ENCODE data around the gene STK32C. TPM values are rescaled to one million over a fixed set of nuclear protein-coding genes. Genes with fewer than 3 reads are reported as not detected.

The STK32C gene
- total RNA-seq, 1 donor from 2014 or later: 13.6 TPM

DNA sequence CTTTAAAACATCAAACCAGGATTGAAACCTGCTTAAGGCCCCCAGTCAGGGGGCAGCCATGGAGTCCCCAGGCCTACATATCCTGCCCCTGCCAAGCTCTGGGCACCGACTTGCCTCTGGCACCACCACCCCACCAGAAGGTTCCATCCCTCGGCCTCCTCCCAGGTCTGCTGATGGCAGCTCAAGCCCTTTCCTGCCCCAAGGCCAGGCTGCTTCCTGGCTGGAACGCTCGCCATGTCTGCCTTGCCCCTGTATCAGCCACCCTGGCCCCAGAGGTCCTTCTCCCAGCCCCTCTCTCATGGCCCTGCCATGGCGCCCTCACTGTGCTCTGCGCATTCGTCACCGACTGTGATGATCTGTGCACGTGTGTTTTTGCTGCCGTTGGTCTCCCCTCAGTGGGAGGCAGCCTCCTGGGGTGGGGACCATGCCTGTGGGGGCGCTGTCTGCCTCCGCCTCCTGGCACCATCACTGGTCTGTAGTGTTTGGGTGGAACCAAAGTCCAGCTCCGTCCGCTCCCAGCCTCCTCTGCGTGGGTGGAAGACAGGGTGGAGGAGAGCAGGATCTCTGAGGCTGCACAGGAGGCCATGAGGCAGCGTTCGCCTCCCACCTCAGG lies 117.8 kb downstream of the STK32C start:
- DNase-seq (ENCODE audit: low read depth): no peak
- Mint-ChIP-seq H3K9me3 (ENCODE audit: unreplicated experiment) (no peaks in the 10 kb centered on the region), H3K4me1 (ENCODE audit: low read depth, unreplicated experiment) (peaks cover 3% of the 10 kb centered on the region), H3K4me3 (ENCODE audit: unreplicated experiment) (no peak overlapping the region), H3K36me3 (ENCODE audit: low read depth, unreplicated experiment) (peaks cover 29% of the 10 kb centered on the region), H3K27ac (ENCODE audit: unreplicated experiment) (no peak overlapping the region), H3K27me3 (ENCODE audit: low read depth, unreplicated experiment) (peaks cover 30% of the 10 kb centered on the region)
- TF ChIP-seq EZH2 (IDR thresholded peaks at IDR 0.05; ENCODE audit: insufficient read depth, low read length): no peak
- TF ChIP-seq, protein P1, sequence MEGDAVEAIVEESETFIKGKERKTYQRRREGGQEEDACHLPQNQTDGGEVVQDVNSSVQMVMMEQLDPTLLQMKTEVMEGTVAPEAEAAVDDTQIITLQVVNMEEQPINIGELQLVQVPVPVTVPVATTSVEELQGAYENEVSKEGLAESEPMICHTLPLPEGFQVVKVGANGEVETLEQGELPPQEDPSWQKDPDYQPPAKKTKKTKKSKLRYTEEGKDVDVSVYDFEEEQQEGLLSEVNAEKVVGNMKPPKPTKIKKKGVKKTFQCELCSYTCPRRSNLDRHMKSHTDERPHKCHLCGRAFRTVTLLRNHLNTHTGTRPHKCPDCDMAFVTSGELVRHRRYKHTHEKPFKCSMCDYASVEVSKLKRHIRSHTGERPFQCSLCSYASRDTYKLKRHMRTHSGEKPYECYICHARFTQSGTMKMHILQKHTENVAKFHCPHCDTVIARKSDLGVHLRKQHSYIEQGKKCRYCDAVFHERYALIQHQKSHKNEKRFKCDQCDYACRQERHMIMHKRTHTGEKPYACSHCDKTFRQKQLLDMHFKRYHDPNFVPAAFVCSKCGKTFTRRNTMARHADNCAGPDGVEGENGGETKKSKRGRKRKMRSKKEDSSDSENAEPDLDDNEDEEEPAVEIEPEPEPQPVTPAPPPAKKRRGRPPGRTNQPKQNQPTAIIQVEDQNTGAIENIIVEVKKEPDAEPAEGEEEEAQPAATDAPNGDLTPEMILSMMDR (IDR thresholded peaks at IDR 0.05; ENCODE audit: insufficient read depth, low read depth, low read length): no peak
- peaks cover 14% of the 10 kb centered on the region for H3K4me1 ChIP-seq (ENCODE audit: insufficient read depth, low read length)
- no peaks in the 10 kb centered on the region for H3K9me3 ChIP-seq (ENCODE audit: insufficient read depth, low read depth, low read length)
- no peak for FAIRE-seq
- peaks cover 24% of the 10 kb centered on the region for H3K79me2 ChIP-seq (ENCODE audit: insufficient read depth, low read length)
- no peak overlapping the region for H3K4me3 ChIP-seq (ENCODE audit: insufficient read depth, low read depth, low read length)
- no peaks in the 10 kb centered on the region for H3K36me3 ChIP-seq (ENCODE audit: insufficient read depth, low read length)
- peaks cover 63% of the 10 kb centered on the region for H4K20me1 ChIP-seq (ENCODE audit: insufficient read depth, low read length)
- no peak overlapping the region for H3K9ac ChIP-seq (ENCODE audit: low read length)
- peaks cover 9% of the 10 kb centered on the region for H3K27me3 ChIP-seq (ENCODE audit: insufficient read depth, low read length)
- no peak overlapping the region for H2AFZ ChIP-seq (ENCODE audit: low read depth, low read length)
- no peak overlapping the region for H3K4me2 ChIP-seq (ENCODE audit: low read length)
- H3K27ac ChIP-seq (ENCODE audit: low read depth, low read length): no peak overlapping the region

DNA sequence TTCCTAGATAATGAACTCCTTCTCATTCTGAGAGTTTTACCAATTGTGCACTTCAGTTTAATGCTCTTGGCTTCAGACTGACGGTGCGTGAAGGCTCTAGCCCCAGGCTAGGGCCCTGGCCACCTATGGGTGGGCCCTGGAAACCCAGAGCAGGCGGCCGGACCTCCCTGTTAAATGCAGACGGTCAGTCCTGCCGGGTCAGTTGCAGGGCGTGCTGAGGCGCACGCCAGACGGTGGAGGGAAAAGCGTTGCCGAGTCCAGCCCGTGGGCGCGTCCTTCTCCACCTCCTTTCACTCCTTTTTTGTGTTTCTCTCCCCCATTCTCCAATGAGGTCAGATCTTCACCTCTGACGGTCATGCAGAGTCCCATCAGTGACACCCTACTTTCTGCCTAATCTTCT lies 118.7 kb downstream of the STK32C start:
- H3K27me3 Mint-ChIP-seq (ENCODE audit: low read depth, unreplicated experiment): peaks cover 37% of the 10 kb centered on the region
- no peaks in the 10 kb centered on the region for H3K36me3 ChIP-seq (ENCODE audit: insufficient read depth, low read length)
- DNase-seq (ENCODE audit: low read depth): no peak
- peaks cover 29% of the 10 kb centered on the region for H3K36me3 Mint-ChIP-seq (ENCODE audit: low read depth, unreplicated experiment)
- FAIRE-seq: no peak
- H3K9ac ChIP-seq (ENCODE audit: low read length): no peak overlapping the region
- H3K9me3 Mint-ChIP-seq (ENCODE audit: unreplicated experiment): no peaks in the 10 kb centered on the region
- H3K27ac ChIP-seq (ENCODE audit: low read depth, low read length): no peak overlapping the region
- H4K20me1 ChIP-seq (ENCODE audit: insufficient read depth, low read length): peaks cover 55% of the 10 kb centered on the region
- H3K4me3 ChIP-seq (ENCODE audit: insufficient read depth, low read depth, low read length): no peak overlapping the region
- H3K27me3 ChIP-seq (ENCODE audit: insufficient read depth, low read length): peaks cover 14% of the 10 kb centered on the region
- no peaks in the 10 kb centered on the region for H3K9me3 ChIP-seq (ENCODE audit: insufficient read depth, low read depth, low read length)
- H3K4me2 ChIP-seq (ENCODE audit: low read length): peak overlapping the region; percentile 93
- no peak overlapping the region for H2AFZ ChIP-seq (ENCODE audit: low read depth, low read length)
- peak overlapping the region; percentile 81 for H3K4me3 Mint-ChIP-seq (ENCODE audit: unreplicated experiment)
- peaks cover 24% of the 10 kb centered on the region for H3K79me2 ChIP-seq (ENCODE audit: insufficient read depth, low read length)
- no peak overlapping the region for H3K27ac Mint-ChIP-seq (ENCODE audit: unreplicated experiment)
- peaks cover 14% of the 10 kb centered on the region for H3K4me1 ChIP-seq (ENCODE audit: insufficient read depth, low read length)
- H3K4me1 Mint-ChIP-seq (ENCODE audit: low read depth, unreplicated experiment): peaks cover 3% of the 10 kb centered on the region
- TF ChIP-seq, protein P1 (IDR thresholded peaks at IDR 0.05; ENCODE audit: insufficient read depth, low read depth, low read length): no peak
- TF ChIP-seq EZH2 (IDR thresholded peaks at IDR 0.05; ENCODE audit: insufficient read depth, low read length): no peak

DNA sequence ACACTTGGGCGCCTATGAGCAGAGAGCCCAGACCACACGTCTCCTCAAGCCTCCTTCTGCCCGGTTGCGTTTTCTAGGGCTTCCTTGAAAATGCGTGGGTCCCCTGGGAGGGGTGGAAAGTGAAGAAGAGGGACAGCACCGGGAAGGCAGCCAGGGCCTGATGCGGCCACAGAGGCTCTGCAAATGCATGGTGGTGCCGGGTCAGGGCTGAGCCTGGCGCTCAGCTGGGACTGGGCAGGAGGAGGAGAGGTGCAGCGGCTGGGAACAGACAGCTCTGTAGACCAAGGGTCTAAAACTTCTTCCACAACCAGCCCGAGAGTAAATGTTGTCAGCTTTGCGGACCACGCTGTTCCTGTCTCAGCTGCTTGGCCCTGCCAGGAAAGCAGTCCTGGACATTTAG lies 119.4 kb downstream of the STK32C start:
- no peaks in the 10 kb centered on the region for H3K36me3 ChIP-seq (ENCODE audit: insufficient read depth, low read length)
- peaks cover 21% of the 10 kb centered on the region for H3K27me3 ChIP-seq (ENCODE audit: insufficient read depth, low read length)
- FAIRE-seq (no peak), DNase-seq (ENCODE audit: low read depth) (no peak)
- H3K9ac ChIP-seq (ENCODE audit: low read length): peak overlapping the region; percentile 76
- TF ChIP-seq EZH2 (IDR thresholded peaks at IDR 0.05; ENCODE audit: insufficient read depth, low read length): no peak
- TF ChIP-seq, protein P1 (IDR thresholded peaks at IDR 0.05; ENCODE audit: insufficient read depth, low read depth, low read length): no peak
- no peak overlapping the region for H3K27ac Mint-ChIP-seq (ENCODE audit: unreplicated experiment)
- H3K4me3 Mint-ChIP-seq (ENCODE audit: unreplicated experiment): peak overlapping the region; percentile 81
- no peak overlapping the region for H2AFZ ChIP-seq (ENCODE audit: low read depth, low read length)
- H3K4me2 ChIP-seq (ENCODE audit: low read length): peak overlapping the region; percentile 93
- no peaks in the 10 kb centered on the region for H3K9me3 Mint-ChIP-seq (ENCODE audit: unreplicated experiment)
- H3K27me3 Mint-ChIP-seq (ENCODE audit: low read depth, unreplicated experiment): peaks cover 42% of the 10 kb centered on the region
- peaks cover 14% of the 10 kb centered on the region for H3K4me1 ChIP-seq (ENCODE audit: insufficient read depth, low read length)
- H3K9me3 ChIP-seq (ENCODE audit: insufficient read depth, low read depth, low read length): no peaks in the 10 kb centered on the region
- peaks cover 27% of the 10 kb centered on the region for H3K36me3 Mint-ChIP-seq (ENCODE audit: low read depth, unreplicated experiment)
- H3K4me3 ChIP-seq (ENCODE audit: insufficient read depth, low read depth, low read length): peak overlapping the region; percentile 71
- no peak overlapping the region for H3K27ac ChIP-seq (ENCODE audit: low read depth, low read length)
- peaks cover 24% of the 10 kb centered on the region for H3K79me2 ChIP-seq (ENCODE audit: insufficient read depth, low read length)
- H3K4me1 Mint-ChIP-seq (ENCODE audit: low read depth, unreplicated experiment): peaks cover 3% of the 10 kb centered on the region
- H4K20me1 ChIP-seq (ENCODE audit: insufficient read depth, low read length): peaks cover 48% of the 10 kb centered on the region
